Stomach (tissue), 4 donors: ENCODE measurements around the gene USP53.

Source experiments
- CTCF ChIP-seq, 7 experiments: fragments of 450-650 bp in 4 of 7; fragments of 200-600 bp in 3 of 7; sonication (generic) in 3 of 7; IDR thresholded peaks; one replicate each; pipeline ENCODE4 v1.5.1; 2016 to 2019; ENCODE audit warnings: antibody characterized with exemption in 7 of 7, control low read depth in 2 of 7, mild to moderate bottlenecking in 1 of 7
- EP300 ChIP-seq: sonication (generic); formaldehyde crosslinking; IDR thresholded peaks from one replicate; pipeline ENCODE4 v1.6.1; 2017; ENCODE audit warnings: antibody characterized with exemption
- POLR2A ChIP-seq, 4 donors: fragments of 450-650 bp; IDR thresholded peaks; one replicate each; pipeline ENCODE4 v1.6.1; 2016; ENCODE audit warnings: antibody characterized with exemption in 4 of 4, control low read depth in 2 of 4, mild to moderate bottlenecking in 1 of 4, moderate library complexity in 1 of 4
- POLR2AphosphoS5 ChIP-seq, 3 donors: sonication (generic); formaldehyde crosslinking; IDR thresholded peaks; one replicate each; pipeline ENCODE4 v1.6.1; 2016; ENCODE audit warnings: antibody characterized with exemption in 3 of 3

GRCh38 chr4:119184128-119184527 lies 28.4 kb upstream of the USP53 start:
- TF ChIP-seq CTCF (IDR thresholded peaks at IDR 0.05) (no peak), POLR2AphosphoS5 (IDR thresholded peaks at IDR 0.05) (no peak), POLR2A (IDR thresholded peaks at IDR 0.05) (no peak), EP300 (no peak)
